NOMO-1 treated with dmso at 0.1 percent for 144 hours (cell line): ENCODE measurements around the gene E4F1.
"Not testable (repeated sequence)": the region's sequence is repeated elsewhere in the genome, so short reads cannot be mapped to it uniquely, and the experiment has no call there.

ENCODE experiments used
- DNase-seq: peaks from one replicate; lab custom pipeline; 2025; ENCODE audit not compliant: unreplicated experiment; lab: John Stamatoyannopoulos, UW

The E4F1 gene

GRCh38 chr16:2243031-2243528 lies 19.7 kb downstream of the E4F1 start:
- DNase-seq = no peak

- DNase-seq = no peak
Measured at GRCh38 chr16:2243781-2244180, 20.4 kb downstream of the E4F1 start.

- no peak for DNase-seq
Measured at GRCh38 chr16:2244301-2244700, 20.9 kb downstream of the E4F1 start.

- no peak for DNase-seq
Measured at GRCh38 chr16:2244926-2245795, 21.8 kb downstream of the E4F1 start.

GRCh38 chr16:2246301-2246885 lies 23.0 kb downstream of the E4F1 start:
- DNase-seq = no peak

GRCh38 chr16:2250652-2251295 lies 27.4 kb downstream of the E4F1 start:
- DNase-seq = no peak

- DNase-seq = peak; percentile 84
Measured at GRCh38 chr16:2251296-2252111, 28.1 kb downstream of the E4F1 start, which contains the start of gene ECI1. Gene ECI1 (minus strand): TSS chr16:2251587. CDS start chr16:2251566, 21 bp downstream.

- DNase-seq = no peak
Measured at GRCh38 chr16:2252806-2253148, 29.4 kb downstream of the E4F1 start.

- no peak for DNase-seq
Measured at GRCh38 chr16:2253293-2253692, 29.9 kb downstream of the E4F1 start.

- no peak for DNase-seq
Measured at GRCh38 chr16:2256531-2257140, 33.2 kb downstream of the E4F1 start.

- DNase-seq = no peak
Measured at GRCh38 chr16:2257726-2258125, 34.3 kb downstream of the E4F1 start.

- DNase-seq = not testable (repeated sequence)
Measured at GRCh38 chr16:2258530-2258929, 35.1 kb downstream of the E4F1 start.

- DNase-seq = no peak
Measured at GRCh38 chr16:2260250-2260649, 36.9 kb downstream of the E4F1 start.

GRCh38 chr16:2263026-2263425 lies 39.6 kb downstream of the E4F1 start:
- DNase-seq = not testable (repeated sequence)

GRCh38 chr16:2266887-2267286 lies 43.5 kb downstream of the E4F1 start:
- not testable (repeated sequence) for DNase-seq

GRCh38 chr16:2267505-2267912 lies 44.1 kb downstream of the E4F1 start:
- DNase-seq = not testable (repeated sequence)

- DNase-seq = peak; percentile 88
Measured at GRCh38 chr16:2267913-2268666, 44.7 kb downstream of the E4F1 start, which contains the start of gene RNPS1. Gene RNPS1 (minus strand): TSS chr16:2268126. CDS start chr16:2264643, 3,483 bp downstream.

- DNase-seq = no peak
Measured at GRCh38 chr16:2270070-2270462, 46.7 kb downstream of the E4F1 start.

GRCh38 chr16:2270588-2271470 lies 47.4 kb downstream of the E4F1 start:
- DNase-seq = no peak
